Uterus (tissue), 4 donors: ENCODE measurements around the gene ARMC2. TPM values are rescaled to one million over a fixed set of nuclear protein-coding genes. Genes with fewer than 3 reads are reported as not detected.

Experiments used
- DNase-seq, 2 donors: peaks; one replicate each; pipeline ENCODE4 v3.0.0-alpha.2; 2019 to 2020
- H3K27ac ChIP-seq, 2 donors: fragments of 200-600 bp; sonication (generic); 1 replicate in 1 of 2; 2 replicates in 1 of 2; pipeline ENCODE4 v1.5.1; 2016 to 2018
- H3K27me3 ChIP-seq, 2 donors: fragments of 200-600 bp; sonication (generic); one replicate each; pipeline ENCODE4 v1.5.1; 2018 to 2019; ENCODE audit warnings: control low read depth in 1 of 2
- H3K36me3 ChIP-seq, 2 donors: fragments of 200-600 bp; sonication (generic); one replicate each; pipeline ENCODE4 v1.5.1; 2019; ENCODE audit warnings: control low read depth in 1 of 2
- H3K4me1 ChIP-seq, 2 donors: fragments of 200-600 bp; sonication (generic); one replicate each; pipeline ENCODE4 v1.5.1; 2018 to 2019; ENCODE audit warnings: control low read depth in 1 of 2
- H3K4me3 ChIP-seq, 2 donors: fragments of 200-600 bp; sonication (generic); 1 replicate in 1 of 2; 2 replicates in 1 of 2; pipeline ENCODE4 v1.5.1; 2018 to 2019; ENCODE audit warnings: mild to moderate bottlenecking in 1 of 2
- H3K9me3 ChIP-seq, 2 donors: fragments of 200-600 bp; sonication (generic); one replicate each; pipeline ENCODE4 v1.5.1; 2019; ENCODE audit warnings: control low read depth in 1 of 2
- POLR2A ChIP-seq, 2 donors: fragments of 450-650 bp; IDR thresholded peaks; one replicate each; pipeline ENCODE4 v1.6.1; 2016; ENCODE audit warnings: antibody characterized with exemption in 2 of 2, mild to moderate bottlenecking in 1 of 2, moderate library complexity in 1 of 2
- intact Hi-C: fragments of 100-400 bp; cut with DNase I; formaldehyde crosslinking; loops from one replicate; pipeline ENCODE4 v1.15.1; 2023; ENCODE audit warnings: low total_unique reads
- total RNA-seq, 4 donors: library from RNA; depleted of rRNA in 3 of 4; stranded (reverse); fragments of >200 nt in 3 of 4; gene quantifications; one replicate each; pipeline versions ENCODE4 v1.1.0 to v1.2.4, GENCODE V29; 2014 to 2023
- TF ChIP-seq, protein P1 (sequence below), 4 experiments: fragments of 200-600 bp in 2 of 4; fragments of 450-650 bp in 2 of 4; sonication (generic) in 2 of 4; IDR thresholded peaks; one replicate each; pipeline ENCODE4 v1.5.1; 2016 to 2019; ENCODE audit warnings: antibody characterized with exemption in 4 of 4, mild to moderate bottlenecking in 2 of 4, moderate library complexity in 1 of 4
- donor health status: DM: yes; HTN: yes; CAD: no.

Gene ARMC2
- total RNA-seq, 4 donors from 2014 or later, result 5.1 to 15.1 (median 9.1) TPM; not detected in 1

- H3K9me3 ChIP-seq, result no peaks in the 10 kb centered on the region
- H3K27me3 ChIP-seq, result no peaks in the 10 kb centered on the region
- H3K27ac ChIP-seq, result peak overlapping the region; percentile 88 to 95
- H3K4me1 ChIP-seq, result peaks cover 18% of the 10 kb centered on the region in 2 donors
- DNase-seq, result no peak
- no peaks in the 10 kb centered on the region for H3K36me3 ChIP-seq
- intact Hi-C loops, result no loop called here
- peak in 1 of 2 donors; percentile 10 for TF ChIP-seq POLR2A (IDR thresholded peaks at IDR 0.05)
- TF ChIP-seq, protein P1, sequence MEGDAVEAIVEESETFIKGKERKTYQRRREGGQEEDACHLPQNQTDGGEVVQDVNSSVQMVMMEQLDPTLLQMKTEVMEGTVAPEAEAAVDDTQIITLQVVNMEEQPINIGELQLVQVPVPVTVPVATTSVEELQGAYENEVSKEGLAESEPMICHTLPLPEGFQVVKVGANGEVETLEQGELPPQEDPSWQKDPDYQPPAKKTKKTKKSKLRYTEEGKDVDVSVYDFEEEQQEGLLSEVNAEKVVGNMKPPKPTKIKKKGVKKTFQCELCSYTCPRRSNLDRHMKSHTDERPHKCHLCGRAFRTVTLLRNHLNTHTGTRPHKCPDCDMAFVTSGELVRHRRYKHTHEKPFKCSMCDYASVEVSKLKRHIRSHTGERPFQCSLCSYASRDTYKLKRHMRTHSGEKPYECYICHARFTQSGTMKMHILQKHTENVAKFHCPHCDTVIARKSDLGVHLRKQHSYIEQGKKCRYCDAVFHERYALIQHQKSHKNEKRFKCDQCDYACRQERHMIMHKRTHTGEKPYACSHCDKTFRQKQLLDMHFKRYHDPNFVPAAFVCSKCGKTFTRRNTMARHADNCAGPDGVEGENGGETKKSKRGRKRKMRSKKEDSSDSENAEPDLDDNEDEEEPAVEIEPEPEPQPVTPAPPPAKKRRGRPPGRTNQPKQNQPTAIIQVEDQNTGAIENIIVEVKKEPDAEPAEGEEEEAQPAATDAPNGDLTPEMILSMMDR (IDR thresholded peaks at IDR 0.05), result no peak
- no peak overlapping the region for H3K4me3 ChIP-seq
These were observed 99.1 kb downstream of the ARMC2 start for GRCh38 chr6:108947114-108947854.

DNA sequence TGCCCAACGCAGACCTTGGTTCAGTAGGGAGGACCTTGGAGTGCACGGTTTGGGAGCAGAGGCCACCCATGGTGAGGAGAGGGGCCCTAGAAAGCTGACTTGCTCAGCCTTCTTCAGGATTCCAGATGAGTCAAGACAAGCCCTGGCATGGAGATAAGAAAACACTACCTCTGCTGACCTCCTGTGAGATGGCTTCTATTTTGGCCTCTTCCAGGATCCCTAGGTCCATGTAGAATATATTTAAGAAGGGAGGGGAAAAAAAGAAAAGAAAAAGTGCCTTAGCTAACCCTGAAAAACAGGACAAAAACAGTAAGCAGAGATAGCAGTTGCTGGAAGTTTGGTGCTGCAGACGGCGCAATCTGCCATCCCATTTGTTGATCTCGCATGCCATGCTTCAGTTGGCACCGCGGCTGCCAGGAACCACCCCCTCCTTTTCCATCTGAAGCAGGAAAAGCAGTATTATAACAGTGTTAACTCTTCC is 100.0 kb downstream of the ARMC2 start:
- TF ChIP-seq, protein P1 (IDR thresholded peaks at IDR 0.05), result no peak
- TF ChIP-seq POLR2A (IDR thresholded peaks at IDR 0.05), result no peak
- no peaks in the 10 kb centered on the region for H3K27me3 ChIP-seq
- intact Hi-C loops, result no loop called here
- no peaks in the 10 kb centered on the region for H3K9me3 ChIP-seq
- peak overlapping the region; percentile 88 to 95 for H3K27ac ChIP-seq
- H3K36me3 ChIP-seq, result no peaks in the 10 kb centered on the region
- no peak for DNase-seq
- no peak overlapping the region for H3K4me3 ChIP-seq
- peaks cover 18% of the 10 kb centered on the region in 2 donors for H3K4me1 ChIP-seq

DNA sequence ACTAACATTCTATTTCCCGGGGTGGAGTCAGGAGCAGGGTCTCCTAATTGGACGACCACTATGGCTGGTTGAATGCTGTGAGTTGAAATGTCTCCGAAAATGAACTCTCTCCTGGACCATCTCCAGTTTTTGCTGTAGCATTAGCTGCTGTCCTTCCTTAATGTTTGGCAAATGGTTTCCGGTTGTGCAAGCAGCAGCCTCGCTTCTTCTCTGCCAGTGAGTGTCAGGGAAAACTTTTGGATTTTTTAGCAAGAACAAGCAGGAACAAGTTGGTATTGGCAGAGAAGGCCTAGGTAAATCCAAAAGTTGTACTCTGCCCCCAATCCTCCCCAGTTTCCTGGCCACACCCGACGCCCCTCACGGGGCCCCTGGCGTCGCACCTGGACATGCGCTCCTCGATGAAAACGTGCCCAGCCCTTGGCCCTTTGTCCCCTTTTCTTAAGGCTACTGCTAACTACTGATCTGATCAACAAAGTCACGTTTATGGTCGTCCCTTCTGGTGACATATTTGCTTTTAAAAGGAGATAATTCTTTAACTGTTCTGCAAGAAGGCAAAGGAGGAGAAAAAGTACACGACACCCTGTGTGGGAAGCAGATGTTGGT is 103.2 kb downstream of the ARMC2 start:
- no peak overlapping the region for H3K27ac ChIP-seq
- intact Hi-C loops, result loop anchor here (10.0 kb wide), 1 partner anchor 53 kb away; no protein-coding TSS in a partner anchor
- no peaks in the 10 kb centered on the region for H3K27me3 ChIP-seq
- no peak for DNase-seq
- no peak overlapping the region for H3K4me3 ChIP-seq
- no peaks in the 10 kb centered on the region for H3K36me3 ChIP-seq
- H3K4me1 ChIP-seq, result peaks cover 3 to 10% of the 10 kb centered on the region in 2 donors
- no peaks in the 10 kb centered on the region for H3K9me3 ChIP-seq
- no peak for TF ChIP-seq POLR2A (IDR thresholded peaks at IDR 0.05)
- TF ChIP-seq, protein P1 (IDR thresholded peaks at IDR 0.05), result no peak

DNA sequence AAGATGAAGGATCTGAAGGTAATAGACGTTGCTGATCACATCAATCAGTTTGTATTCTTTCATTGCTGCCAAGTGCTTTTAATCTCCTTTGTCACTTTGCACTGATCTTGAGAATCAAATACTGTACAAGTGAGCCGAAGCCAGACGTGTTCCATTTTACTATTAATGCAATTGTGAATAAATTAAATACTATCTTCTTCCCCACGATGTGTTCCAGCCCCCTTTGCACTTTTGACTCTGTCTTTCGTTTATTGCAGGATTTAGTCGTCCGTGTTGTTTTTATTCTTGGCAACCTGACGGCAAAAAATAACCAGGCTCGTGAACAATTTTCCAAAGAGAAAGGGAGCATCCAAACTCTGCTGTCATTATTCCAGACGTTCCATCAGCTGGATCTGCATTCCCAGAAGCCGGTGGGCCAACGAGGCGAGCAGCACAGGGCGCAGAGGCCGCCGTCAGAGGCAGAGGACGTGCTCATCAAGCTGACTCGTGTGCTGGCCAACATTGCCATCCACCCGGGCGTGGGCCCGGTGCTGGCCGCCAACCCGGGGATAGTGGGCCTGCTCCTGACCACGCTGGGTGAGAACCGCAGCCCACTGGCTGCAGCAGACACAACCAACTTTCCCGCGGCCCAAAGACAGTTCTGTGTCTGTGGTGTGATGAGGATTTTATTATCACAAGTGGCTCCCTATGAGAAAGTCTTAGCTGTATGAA is 104.7 kb downstream of the ARMC2 start:
- Histone ChIP-seq H3K4me3 (no peak overlapping the region), H3K27ac (peak overlapping the region; percentile 17 to 39), H3K4me1 (no peaks in the 10 kb centered on the region), H3K36me3 (no peaks in the 10 kb centered on the region), H3K9me3 (no peaks in the 10 kb centered on the region), H3K27me3 (no peaks in the 10 kb centered on the region)
- peak in 1 of 2 donors; percentile 28 for DNase-seq
- intact Hi-C loops, result loop anchor here (10.0 kb wide), 1 partner anchor 52 kb away; no protein-coding TSS in a partner anchor
- no peak for TF ChIP-seq POLR2A (IDR thresholded peaks at IDR 0.05)
- TF ChIP-seq, protein P1 (IDR thresholded peaks at IDR 0.05), result no peak
